HUES48 (cell line): ENCODE measurements around the gene CYTL1.
"Not testable (repeated sequence)": the region's sequence is repeated elsewhere in the genome, so short reads cannot be mapped to it uniquely, and the experiment has no call there.

Source experiments
- H3K27ac ChIP-seq: one replicate; pipeline ENCODE4 v1.7.0; 2013; ENCODE audit warnings: low read depth, low read length, inconsistent platforms
- H3K27me3 ChIP-seq: 2 replicates; pipeline ENCODE4 v1.6.1; 2013; ENCODE audit warnings: mild to moderate bottlenecking, low read length; ENCODE audit not compliant: control insufficient read depth, insufficient read depth
- H3K36me3 ChIP-seq: 2 replicates; pipeline ENCODE4 v1.6.1; 2013; ENCODE audit warnings: low read length; ENCODE audit not compliant: control insufficient read depth, insufficient read depth
- H3K4me1 ChIP-seq: 2 replicates; pipeline ENCODE4 v1.6.1; 2013; ENCODE audit warnings: mild to moderate bottlenecking, low read length; ENCODE audit not compliant: control insufficient read depth, insufficient read depth
- H3K4me3 ChIP-seq: 2 replicates; pipeline ENCODE4 v1.5.1; 2013; ENCODE audit warnings: mild to moderate bottlenecking, low read depth, low read length
- H3K9ac ChIP-seq: 2 replicates; pipeline ENCODE4 v1.6.1; 2013; ENCODE audit warnings: mild to moderate bottlenecking, low read depth, low read length, moderate library complexity
- H3K9me3 ChIP-seq: 2 replicates; pipeline ENCODE4 v1.6.1; 2013; ENCODE audit warnings: low read length; ENCODE audit not compliant: control insufficient read depth, insufficient read depth

Gene CYTL1

GRCh38 chr4:5019796-5020195 is 538 bp upstream of the CYTL1 start:
- H3K36me3 ChIP-seq = no peaks in the 10 kb centered on the region
- no peaks in the 10 kb centered on the region for H3K9me3 ChIP-seq
- no peak overlapping the region for H3K27ac ChIP-seq
- H3K9ac ChIP-seq = no peak overlapping the region
- no peak overlapping the region for H3K4me3 ChIP-seq
- no peaks in the 10 kb centered on the region for H3K27me3 ChIP-seq
- peaks cover 8% of the 10 kb centered on the region; the same call in 1 of the 2 replicates for H3K4me1 ChIP-seq

GRCh38 chr4:5018603-5019002 is 655 bp downstream of the CYTL1 start:
- no peaks in the 10 kb centered on the region for H3K9me3 ChIP-seq
- H3K27me3 ChIP-seq = no peaks in the 10 kb centered on the region; the same call in 1 of the 2 replicates
- H3K27ac ChIP-seq = no peak overlapping the region
- H3K4me1 ChIP-seq = peaks cover 8% of the 10 kb centered on the region; the same call in 1 of the 2 replicates
- peak overlapping the region; percentile 37; the same call in 1 of the 2 replicates for H3K4me3 ChIP-seq
- no peak overlapping the region for H3K9ac ChIP-seq
- no peaks in the 10 kb centered on the region for H3K36me3 ChIP-seq

GRCh38 chr4:5018096-5018495 is 1.2 kb downstream of the CYTL1 start:
- no peak overlapping the region for H3K9ac ChIP-seq
- H3K27ac ChIP-seq = no peak overlapping the region
- H3K4me3 ChIP-seq = no peak overlapping the region
- H3K36me3 ChIP-seq = no peaks in the 10 kb centered on the region
- peaks cover 8% of the 10 kb centered on the region; the same call in 1 of the 2 replicates for H3K4me1 ChIP-seq
- no peaks in the 10 kb centered on the region for H3K9me3 ChIP-seq
- no peaks in the 10 kb centered on the region; the same call in 1 of the 2 replicates for H3K27me3 ChIP-seq

GRCh38 chr4:5014007-5014682 is 5.1 kb downstream of the CYTL1 start:
- Histone ChIP-seq H3K27me3 (no peaks in the 10 kb centered on the region; the same call in 1 of the 2 replicates), H3K27ac (no peak overlapping the region), H3K36me3 (no peaks in the 10 kb centered on the region), H3K4me3 (no peak overlapping the region), H3K9me3 (no peaks in the 10 kb centered on the region), H3K9ac (no peak overlapping the region), H3K4me1 (peaks cover 8% of the 10 kb centered on the region; the same call in 1 of the 2 replicates)

GRCh38 chr4:5012958-5013357 is 6.3 kb downstream of the CYTL1 start:
- no peaks in the 10 kb centered on the region for H3K4me1 ChIP-seq
- no peak overlapping the region for H3K9ac ChIP-seq
- no peak overlapping the region for H3K4me3 ChIP-seq
- no peaks in the 10 kb centered on the region for H3K36me3 ChIP-seq
- no peak overlapping the region for H3K27ac ChIP-seq
- H3K9me3 ChIP-seq = no peaks in the 10 kb centered on the region
- no peaks in the 10 kb centered on the region; the same call in 1 of the 2 replicates for H3K27me3 ChIP-seq

- no peak overlapping the region for H3K27ac ChIP-seq
- H3K9me3 ChIP-seq = no peaks in the 10 kb centered on the region
- H3K4me3 ChIP-seq = no peak overlapping the region
- H3K9ac ChIP-seq = no peak overlapping the region
- H3K27me3 ChIP-seq = no peaks in the 10 kb centered on the region; the same call in 1 of the 2 replicates
- H3K4me1 ChIP-seq = no peaks in the 10 kb centered on the region
- H3K36me3 ChIP-seq = no peaks in the 10 kb centered on the region
These were observed 6.9 kb downstream of the CYTL1 start for GRCh38 chr4:5012244-5012898.

GRCh38 chr4:5010984-5011383 is 8.3 kb downstream of the CYTL1 start:
- no peaks in the 10 kb centered on the region for H3K36me3 ChIP-seq
- no peaks in the 10 kb centered on the region for H3K4me1 ChIP-seq
- H3K4me3 ChIP-seq = no peak overlapping the region
- H3K27ac ChIP-seq = no peak overlapping the region
- H3K9ac ChIP-seq = no peak overlapping the region
- H3K27me3 ChIP-seq = no peaks in the 10 kb centered on the region; the same call in 1 of the 2 replicates
- H3K9me3 ChIP-seq = no peaks in the 10 kb centered on the region

GRCh38 chr4:5009796-5010195 is 9.5 kb downstream of the CYTL1 start:
- Histone ChIP-seq H3K4me1 (no peaks in the 10 kb centered on the region), H3K27me3 (no peaks in the 10 kb centered on the region; the same call in 1 of the 2 replicates), H3K4me3 (no peak overlapping the region), H3K36me3 (no peaks in the 10 kb centered on the region), H3K9ac (no peak overlapping the region), H3K27ac (no peak overlapping the region), H3K9me3 (no peaks in the 10 kb centered on the region)

GRCh38 chr4:5006932-5007331 is 12.3 kb downstream of the CYTL1 start:
- H3K9ac ChIP-seq, H3K27me3 ChIP-seq, H3K4me3 ChIP-seq, H3K9me3 ChIP-seq, H3K4me1 ChIP-seq, H3K27ac ChIP-seq, H3K36me3 ChIP-seq: not testable (repeated sequence)

- Histone ChIP-seq H3K27ac (no peak overlapping the region), H3K9ac (no peak overlapping the region), H3K27me3 (no peaks in the 10 kb centered on the region), H3K36me3 (no peaks in the 10 kb centered on the region), H3K4me3 (no peak overlapping the region), H3K4me1 (no peaks in the 10 kb centered on the region), H3K9me3 (no peaks in the 10 kb centered on the region)
These were observed 14.8 kb downstream of the CYTL1 start for GRCh38 chr4:5004496-5004895.

GRCh38 chr4:5003918-5004317 is 15.3 kb downstream of the CYTL1 start:
- no peak overlapping the region for H3K4me3 ChIP-seq
- no peaks in the 10 kb centered on the region for H3K9me3 ChIP-seq
- no peaks in the 10 kb centered on the region for H3K27me3 ChIP-seq
- H3K4me1 ChIP-seq = no peaks in the 10 kb centered on the region
- no peak overlapping the region for H3K9ac ChIP-seq
- no peaks in the 10 kb centered on the region for H3K36me3 ChIP-seq
- H3K27ac ChIP-seq = no peak overlapping the region
